ENCODE data around the gene ESRRB. TPM values are rescaled to one million over a fixed set of nuclear protein-coding genes. Genes with fewer than 3 reads are reported as not detected.

The ESRRB gene
- polyA plus RNA-seq, 1 of the 3 experiments (the other 2 are of a cell fraction): 0.05 TPM

DNA sequence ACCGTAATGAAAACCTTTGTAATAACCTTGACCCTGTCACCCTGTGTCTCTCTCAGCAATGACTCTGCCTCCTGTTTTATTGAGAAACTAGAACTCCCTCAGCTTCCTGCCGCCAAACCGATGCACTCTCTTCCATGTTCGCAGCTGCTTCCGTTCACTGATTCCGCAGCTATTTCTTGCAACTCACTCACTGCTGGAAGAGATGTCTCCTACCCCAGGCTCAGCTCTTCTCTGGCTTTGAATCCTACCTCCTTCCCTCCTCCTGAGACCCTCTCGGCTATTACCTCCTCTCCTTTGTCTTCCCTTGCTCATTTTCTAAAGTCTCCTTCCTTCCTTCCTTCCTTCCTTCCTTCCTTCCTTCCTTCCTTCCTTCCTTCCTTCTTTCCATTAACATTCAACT, 71.0 kb downstream of the ESRRB start:
- no peak overlapping the region for H3K4me2 ChIP-seq
- TF ChIP-seq FOXJ3 (CRISPR knock-in tag; IDR thresholded peaks at IDR 0.05) (no peak), ZBTB33 (IDR thresholded peaks at IDR 0.05; ENCODE audit: borderline replicate concordance, low read depth) (no peak), USF2 (IDR thresholded peaks at IDR 0.05; ENCODE audit: borderline replicate concordance, low read depth, low read length) (no peak), USF1 (IDR thresholded peaks at IDR 0.05; ENCODE audit: borderline replicate concordance, low read depth) (no peak), MXI1 (IDR thresholded peaks at IDR 0.05; ENCODE audit: low read depth, low read length) (no peak), GABPA (IDR thresholded peaks at IDR 0.05; ENCODE audit: low read depth) (no peak), RXRA (IDR thresholded peaks at IDR 0.05; ENCODE audit: borderline replicate concordance, low read depth) (no peak), TEAD4 (IDR thresholded peaks at IDR 0.05; ENCODE audit: borderline replicate concordance, insufficient read depth) (no peak), EP300 (IDR thresholded peaks at IDR 0.05; ENCODE audit: borderline replicate concordance in 1 of 2, low read depth in 1 of 2, low read length in 1 of 2) (no peak), POLR2AphosphoS5 (IDR thresholded peaks at IDR 0.05; ENCODE audit: low read depth, low read length) (no peak), CHD2 (IDR thresholded peaks at IDR 0.05; ENCODE audit: low read length, partially characterized antibody) (no peak), JUND (IDR thresholded peaks at IDR 0.05) (no peak), NRF1 (IDR thresholded peaks at IDR 0.05; ENCODE audit: low read depth, low read length) (no peak), YY1 (IDR thresholded peaks at IDR 0.05; ENCODE audit: low read depth) (no peak)
- TF ChIP-seq, protein P1, sequence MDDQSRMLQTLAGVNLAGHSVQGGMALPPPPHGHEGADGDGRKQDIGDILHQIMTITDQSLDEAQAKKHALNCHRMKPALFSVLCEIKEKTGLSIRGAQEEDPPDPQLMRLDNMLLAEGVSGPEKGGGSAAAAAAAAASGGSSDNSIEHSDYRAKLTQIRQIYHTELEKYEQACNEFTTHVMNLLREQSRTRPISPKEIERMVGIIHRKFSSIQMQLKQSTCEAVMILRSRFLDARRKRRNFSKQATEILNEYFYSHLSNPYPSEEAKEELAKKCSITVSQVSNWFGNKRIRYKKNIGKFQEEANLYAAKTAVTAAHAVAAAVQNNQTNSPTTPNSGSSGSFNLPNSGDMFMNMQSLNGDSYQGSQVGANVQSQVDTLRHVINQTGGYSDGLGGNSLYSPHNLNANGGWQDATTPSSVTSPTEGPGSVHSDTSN (IDR thresholded peaks at IDR 0.05): no peak
- POLR2A ChIA-PET: no interaction called here
- DNase-seq: no peak
- no peaks in the 10 kb centered on the region; the same call in 1 of the 2 replicates for H3K27me3 ChIP-seq (ENCODE audit: insufficient read depth)
- CTCF ChIA-PET: interaction anchor here (1.0 to 2.1 kb wide), 5 partner anchors 10 to 201 kb away, joined by 4 to 7 read pairs (median 5); no protein-coding TSS in a partner anchor
- H4K20me1 ChIP-seq (ENCODE audit: insufficient read depth): no peaks in the 10 kb centered on the region
- H3K27ac ChIP-seq (ENCODE audit: low read depth in 2 of 2, low read length in 1 of 2): no peak overlapping the region
- no peaks in the 10 kb centered on the region for H3K36me3 ChIP-seq (replicated peaks in 1 of 2; ENCODE audit: control insufficient read depth in 1 of 2, insufficient read depth in 2 of 2, low read length in 1 of 2)
- H3K79me2 ChIP-seq (ENCODE audit: insufficient read depth): no peaks in the 10 kb centered on the region
- no peaks in the 10 kb centered on the region; a peak in 1 of 4 replicates for H3K4me1 ChIP-seq (ENCODE audit: control insufficient read depth in 1 of 2, insufficient read depth in 2 of 2, low read depth in 1 of 2, low read length in 1 of 2)
- H3K9ac ChIP-seq: no peak overlapping the region
- no peak overlapping the region for H3K4me3 ChIP-seq (ENCODE audit: low read depth in 2 of 2, low read length in 1 of 2)
- 72% methylated on average over 7 of the region's 7 CpGs for WGBS (ENCODE audit: low lambda C conversion rate)
- no peaks in the 10 kb centered on the region for H3K9me2 ChIP-seq
- H3F3A ChIP-seq (replicated peaks; ENCODE audit: insufficient read depth): no peaks in the 10 kb centered on the region
- no peaks in the 10 kb centered on the region for H3K9me3 ChIP-seq
- no peak overlapping the region for H2AFZ ChIP-seq (ENCODE audit: low read depth)
